ENCODE measurements around the gene GATAD1. TPM values are rescaled to one million over a fixed set of nuclear protein-coding genes. Genes with fewer than 3 reads are reported as not detected.

Gene GATAD1
- total RNA-seq, 1 experiment from 2014 or later = 27.0 TPM

DNA sequence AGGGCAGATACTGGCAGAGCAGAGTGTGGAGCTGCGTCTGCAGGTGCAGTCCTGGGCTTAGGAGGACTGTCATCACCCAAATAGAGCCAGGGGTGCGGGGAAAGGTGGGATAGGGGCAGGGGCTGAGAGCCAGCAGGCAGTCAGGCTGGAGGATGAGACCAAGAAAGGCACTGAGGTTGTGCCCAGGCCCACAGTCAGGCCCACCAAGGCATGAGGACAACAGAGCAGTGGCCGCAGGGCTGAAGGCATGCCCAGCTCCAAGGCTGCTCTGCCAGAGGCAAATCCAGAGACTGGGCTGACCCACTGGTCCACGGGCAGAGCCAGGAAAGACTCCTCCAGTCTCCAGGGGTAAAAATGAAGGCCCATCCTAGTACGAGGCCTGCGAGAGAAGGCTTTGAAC is 24.4 kb upstream of the GATAD1 start:
- POLR2A ChIA-PET = no interaction called here
- in situ Hi-C loops (cut with HindIII; ENCODE audit: low pct_unique_long_range_greater_than_20kb, low sequenced_read_pairs) = no loop called here
- ATAC-seq (no peak), DNase-seq (ENCODE audit: low read depth, low spot score) (no peak)
- Histone ChIP-seq H3K27me3 (ENCODE audit: control insufficient read depth, insufficient read depth, low read length) (no peaks in the 10 kb centered on the region), H3K36me3 (ENCODE audit: control insufficient read depth, insufficient read depth, low read length) (no peaks in the 10 kb centered on the region), H3K27ac (ENCODE audit: low read length) (no peak overlapping the region), H3K9me3 (ENCODE audit: control insufficient read depth, insufficient read depth, low read depth, low read length) (no peaks in the 10 kb centered on the region), H3K4me3 (ENCODE audit: low read depth in 2 of 2, low read length in 2 of 2) (no peak overlapping the region), H3K4me1 (ENCODE audit: control insufficient read depth, insufficient read depth, low read length) (peaks cover 6% of the 10 kb centered on the region; the same call in 1 of the 2 replicates)
- CTCF ChIA-PET = no interaction called here
- intact Hi-C loops (cut with micrococcal nuclease; ENCODE audit: unreplicated experiment) = no loop called here
- BruUV-seq (replicated peaks) = no TSS peak
- TF ChIP-seq TCF7L2 (IDR thresholded peaks at IDR 0.05; ENCODE audit: low read depth, low read length) (no peak), POLR2AphosphoS5 (IDR thresholded peaks at IDR 0.05; ENCODE audit: low read depth, low read length) (no peak), SIN3A (IDR thresholded peaks at IDR 0.05; ENCODE audit: borderline replicate concordance, insufficient read depth, low read depth, low read length) (no peak)
- TF ChIP-seq, protein P1, sequence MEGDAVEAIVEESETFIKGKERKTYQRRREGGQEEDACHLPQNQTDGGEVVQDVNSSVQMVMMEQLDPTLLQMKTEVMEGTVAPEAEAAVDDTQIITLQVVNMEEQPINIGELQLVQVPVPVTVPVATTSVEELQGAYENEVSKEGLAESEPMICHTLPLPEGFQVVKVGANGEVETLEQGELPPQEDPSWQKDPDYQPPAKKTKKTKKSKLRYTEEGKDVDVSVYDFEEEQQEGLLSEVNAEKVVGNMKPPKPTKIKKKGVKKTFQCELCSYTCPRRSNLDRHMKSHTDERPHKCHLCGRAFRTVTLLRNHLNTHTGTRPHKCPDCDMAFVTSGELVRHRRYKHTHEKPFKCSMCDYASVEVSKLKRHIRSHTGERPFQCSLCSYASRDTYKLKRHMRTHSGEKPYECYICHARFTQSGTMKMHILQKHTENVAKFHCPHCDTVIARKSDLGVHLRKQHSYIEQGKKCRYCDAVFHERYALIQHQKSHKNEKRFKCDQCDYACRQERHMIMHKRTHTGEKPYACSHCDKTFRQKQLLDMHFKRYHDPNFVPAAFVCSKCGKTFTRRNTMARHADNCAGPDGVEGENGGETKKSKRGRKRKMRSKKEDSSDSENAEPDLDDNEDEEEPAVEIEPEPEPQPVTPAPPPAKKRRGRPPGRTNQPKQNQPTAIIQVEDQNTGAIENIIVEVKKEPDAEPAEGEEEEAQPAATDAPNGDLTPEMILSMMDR (IDR thresholded peaks at IDR 0.05) = no peak
- TF ChIP-seq, protein P2, sequence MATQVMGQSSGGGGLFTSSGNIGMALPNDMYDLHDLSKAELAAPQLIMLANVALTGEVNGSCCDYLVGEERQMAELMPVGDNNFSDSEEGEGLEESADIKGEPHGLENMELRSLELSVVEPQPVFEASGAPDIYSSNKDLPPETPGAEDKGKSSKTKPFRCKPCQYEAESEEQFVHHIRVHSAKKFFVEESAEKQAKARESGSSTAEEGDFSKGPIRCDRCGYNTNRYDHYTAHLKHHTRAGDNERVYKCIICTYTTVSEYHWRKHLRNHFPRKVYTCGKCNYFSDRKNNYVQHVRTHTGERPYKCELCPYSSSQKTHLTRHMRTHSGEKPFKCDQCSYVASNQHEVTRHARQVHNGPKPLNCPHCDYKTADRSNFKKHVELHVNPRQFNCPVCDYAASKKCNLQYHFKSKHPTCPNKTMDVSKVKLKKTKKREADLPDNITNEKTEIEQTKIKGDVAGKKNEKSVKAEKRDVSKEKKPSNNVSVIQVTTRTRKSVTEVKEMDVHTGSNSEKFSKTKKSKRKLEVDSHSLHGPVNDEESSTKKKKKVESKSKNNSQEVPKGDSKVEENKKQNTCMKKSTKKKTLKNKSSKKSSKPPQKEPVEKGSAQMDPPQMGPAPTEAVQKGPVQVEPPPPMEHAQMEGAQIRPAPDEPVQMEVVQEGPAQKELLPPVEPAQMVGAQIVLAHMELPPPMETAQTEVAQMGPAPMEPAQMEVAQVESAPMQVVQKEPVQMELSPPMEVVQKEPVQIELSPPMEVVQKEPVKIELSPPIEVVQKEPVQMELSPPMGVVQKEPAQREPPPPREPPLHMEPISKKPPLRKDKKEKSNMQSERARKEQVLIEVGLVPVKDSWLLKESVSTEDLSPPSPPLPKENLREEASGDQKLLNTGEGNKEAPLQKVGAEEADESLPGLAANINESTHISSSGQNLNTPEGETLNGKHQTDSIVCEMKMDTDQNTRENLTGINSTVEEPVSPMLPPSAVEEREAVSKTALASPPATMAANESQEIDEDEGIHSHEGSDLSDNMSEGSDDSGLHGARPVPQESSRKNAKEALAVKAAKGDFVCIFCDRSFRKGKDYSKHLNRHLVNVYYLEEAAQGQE (IDR thresholded peaks at IDR 0.05; ENCODE audit: insufficient read depth in 1 of 2, low read depth in 2 of 2, low read length in 1 of 2) = no peak

DNA sequence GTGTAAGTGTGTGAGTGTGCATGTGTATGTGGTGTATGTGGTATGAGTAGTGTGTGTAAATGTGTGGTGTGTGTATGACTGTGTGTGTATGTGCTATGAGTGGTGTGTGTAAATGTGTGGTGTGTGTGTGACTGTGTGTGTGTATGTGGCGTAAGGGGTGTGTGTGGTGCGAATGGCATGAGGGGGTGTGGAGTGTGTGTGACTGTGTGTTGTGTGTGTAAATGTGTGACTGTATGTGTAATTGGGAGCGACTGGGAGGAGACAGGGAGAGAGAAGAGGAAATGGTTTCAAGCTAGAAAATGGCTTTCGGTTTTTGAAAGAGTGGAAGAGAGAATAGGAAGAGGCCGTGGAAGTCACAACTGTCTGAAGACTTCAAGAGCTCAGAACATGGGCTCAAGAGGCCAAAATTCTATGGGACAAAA is 23.6 kb upstream of the GATAD1 start:
- intact Hi-C loops (cut with micrococcal nuclease; ENCODE audit: unreplicated experiment) = loop anchor here (1.0 kb wide), 1 partner anchor 24 kb away; the partner anchor contains the start of gene GATAD1
- POLR2A ChIA-PET = no interaction called here
- no peaks in the 10 kb centered on the region for H3K36me3 ChIP-seq (ENCODE audit: control insufficient read depth, insufficient read depth, low read length)
- peak overlapping the region in 1 of 2 experiments; percentile 78; a peak in 1 of 4 replicates for H3K4me3 ChIP-seq (ENCODE audit: low read depth in 2 of 2, low read length in 2 of 2)
- TF ChIP-seq POLR2AphosphoS5 (IDR thresholded peaks at IDR 0.05; ENCODE audit: low read depth, low read length) (no peak), SIN3A (IDR thresholded peaks at IDR 0.05; ENCODE audit: borderline replicate concordance, insufficient read depth, low read depth, low read length) (no peak), TCF7L2 (IDR thresholded peaks at IDR 0.05; ENCODE audit: low read depth, low read length) (no peak)
- TF ChIP-seq, protein P1 (IDR thresholded peaks at IDR 0.05) = no peak
- TF ChIP-seq, protein P2 (IDR thresholded peaks at IDR 0.05; ENCODE audit: insufficient read depth in 1 of 2, low read depth in 2 of 2, low read length in 1 of 2) = no peak
- in situ Hi-C loops (cut with HindIII; ENCODE audit: low pct_unique_long_range_greater_than_20kb, low sequenced_read_pairs) = no loop called here
- peaks cover 6% of the 10 kb centered on the region; the same call in 1 of the 2 replicates for H3K4me1 ChIP-seq (ENCODE audit: control insufficient read depth, insufficient read depth, low read length)
- H3K27ac ChIP-seq (ENCODE audit: low read length) = no peak overlapping the region
- CTCF ChIA-PET = interaction anchor here (0.8 to 2.2 kb wide), 6 partner anchors 11 to 367 kb away, joined by 3 to 29 read pairs (median 5); partner anchors contain the start of gene GATAD1
- no peak for ATAC-seq
- H3K27me3 ChIP-seq (ENCODE audit: control insufficient read depth, insufficient read depth, low read length) = no peaks in the 10 kb centered on the region
- H3K9me3 ChIP-seq (ENCODE audit: control insufficient read depth, insufficient read depth, low read depth, low read length) = no peaks in the 10 kb centered on the region
- BruUV-seq (replicated peaks) = no TSS peak
- DNase-seq (ENCODE audit: low read depth, low spot score) = no peak

All from Panc1 (cell line).